HEK293T (cell line): Measurements from ENCODE around the gene RPP30.

Experiments used
- BHLHE40 ChIP-seq: fragments of 450-650 bp; IDR thresholded peaks from 2 replicates; pipeline ENCODE4 v1.6.1; 2016; ENCODE audit warnings: mild to moderate bottlenecking, moderate library complexity, borderline replicate concordance
- ELF4 ChIP-seq: fragments of 450-650 bp; IDR thresholded peaks from 2 replicates; pipeline ENCODE4 v1.6.1; 2017; ENCODE audit warnings: antibody characterized with exemption
- FOXM1 ChIP-seq: fragments of 450-650 bp; IDR thresholded peaks from 2 replicates; pipeline ENCODE4 v1.6.1; 2017; ENCODE audit warnings: mild to moderate bottlenecking, borderline replicate concordance
- HDGF ChIP-seq: fragments of 450-650 bp; IDR thresholded peaks from 2 replicates; pipeline ENCODE4 v1.6.1; 2017; ENCODE audit warnings: antibody characterized with exemption, borderline replicate concordance
- L3MBTL2 ChIP-seq: fragments of 450-650 bp; conservative IDR thresholded peaks from 2 replicates; pipeline ENCODE4 v1.6.1; 2016; ENCODE audit warnings: mild to moderate bottlenecking
- LEF1 ChIP-seq: fragments of 450-650 bp; IDR thresholded peaks from 2 replicates; pipeline ENCODE4 v1.6.1; 2017; ENCODE audit warnings: mild to moderate bottlenecking, borderline replicate concordance
- PKNOX1 ChIP-seq: fragments of 450-650 bp; IDR thresholded peaks from 2 replicates; pipeline ENCODE4 v1.6.1; 2016
- SP1 ChIP-seq: fragments of 450-650 bp; IDR thresholded peaks from 2 replicates; pipeline ENCODE4 v1.6.1; 2017
- SUZ12 ChIP-seq: fragments of 450-650 bp; IDR thresholded peaks from 2 replicates; pipeline ENCODE4 v1.6.1; 2016; ENCODE audit warnings: mild to moderate bottlenecking
- TARDBP ChIP-seq: fragments of 450-650 bp; IDR thresholded peaks from 2 replicates; pipeline ENCODE4 v1.6.1; 2016

DNA sequence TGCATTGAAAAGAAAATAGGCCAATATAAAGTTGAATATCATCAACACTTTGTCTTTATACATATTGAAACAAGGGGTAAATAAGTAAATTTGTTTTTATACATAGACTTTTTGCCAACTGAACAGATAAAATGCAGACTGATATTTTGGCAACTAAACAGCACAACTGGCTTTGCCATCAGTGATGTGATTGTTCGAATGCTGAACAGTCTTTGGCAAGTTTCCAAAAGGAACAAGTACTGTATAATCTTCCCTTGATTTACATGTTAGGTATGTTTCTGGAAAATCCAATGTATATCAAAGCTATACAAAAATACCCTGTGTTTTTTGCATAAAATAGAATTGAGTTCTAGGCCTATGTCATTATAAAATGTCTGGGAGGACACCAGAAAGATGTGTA lies 67.3 kb downstream of the RPP30 start:
- no peak for TF ChIP-seq FOXM1
- no peak for TF ChIP-seq ELF4
- no peak for TF ChIP-seq SP1
- TF ChIP-seq TARDBP: no peak
- no peak for TF ChIP-seq L3MBTL2
- no peak for TF ChIP-seq HDGF
- TF ChIP-seq BHLHE40: no peak
- no peak for TF ChIP-seq SUZ12
- no peak for TF ChIP-seq LEF1
- TF ChIP-seq PKNOX1: no peak
